GM12892 (cell line): ENCODE results near the gene RXRA.

Experiments
- POLR2A ChIP-seq: IDR thresholded peaks from 2 replicates; pipeline ENCODE4 v1.6.1; 2011; ENCODE audit warnings: low read depth, low read length, control low read depth
- POLR2AphosphoS5 ChIP-seq: IDR thresholded peaks from 2 replicates; pipeline ENCODE4 v1.6.1; 2011; ENCODE audit warnings: low read depth, low read length, control low read depth

GRCh38 chr9:134299883-134300282 lies 26.4 kb upstream of the RXRA start:
- no peak for TF ChIP-seq POLR2AphosphoS5
- TF ChIP-seq POLR2A: no peak
